NCI-H1092 treated with DMSO at 0.1 percent for 48 hours (cell line): ENCODE results near the gene PNPLA7.
"Not testable (repeated sequence)": the region's sequence is repeated elsewhere in the genome, so short reads cannot be mapped to it uniquely, and the experiment has no call there.

Experiments
- DNase-seq: peaks from one replicate; lab custom pipeline; 2025; lab: John Stamatoyannopoulos, UW

PNPLA7 gene

DNA sequence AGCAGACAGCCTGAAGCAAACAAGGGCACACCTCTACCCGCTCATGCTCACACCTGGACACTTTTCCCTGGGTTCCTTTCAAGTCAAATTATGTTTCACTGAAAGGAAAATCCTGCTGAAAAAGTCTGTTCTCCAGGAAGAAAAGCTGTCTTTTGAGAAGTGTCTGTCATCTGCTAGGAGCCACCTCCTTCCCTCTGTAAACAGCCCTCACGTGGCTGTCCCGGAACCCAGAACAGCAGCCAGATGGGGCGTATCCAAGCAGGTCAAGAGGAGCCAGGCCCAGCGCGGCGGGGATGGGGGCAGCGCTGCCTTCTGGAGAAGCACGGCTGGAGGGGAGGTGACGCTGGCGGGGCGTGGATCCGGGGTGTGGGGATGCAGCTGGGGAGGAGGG, at the start of gene PNPLA7:
Gene PNPLA7 (minus strand): TSS at position 172 of the 391 bp plus-strand sequence. CDS start 205 bp downstream, outside the sequence.
- DNase-seq: peak; percentile 84

DNA sequence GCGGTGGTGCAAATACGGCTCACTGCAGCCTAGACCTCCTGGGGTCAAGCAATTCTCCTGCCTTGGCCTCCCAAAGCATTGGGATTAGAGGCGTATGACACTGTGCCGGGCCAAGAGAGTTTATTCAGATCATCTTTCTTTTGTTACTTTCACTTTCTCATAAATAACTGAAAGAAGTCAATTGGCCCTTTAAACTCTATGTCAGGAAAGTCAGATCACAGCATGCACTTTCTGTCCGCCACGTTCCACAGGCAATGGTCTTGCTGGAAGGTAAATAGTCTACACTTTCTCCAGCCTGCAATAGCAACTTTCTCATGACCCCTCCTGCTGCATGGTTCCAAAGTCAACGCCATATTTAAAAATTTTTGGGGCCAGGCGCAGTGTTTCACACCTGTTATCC, 48.7 kb upstream of the PNPLA7 start:
- DNase-seq: no peak

DNA sequence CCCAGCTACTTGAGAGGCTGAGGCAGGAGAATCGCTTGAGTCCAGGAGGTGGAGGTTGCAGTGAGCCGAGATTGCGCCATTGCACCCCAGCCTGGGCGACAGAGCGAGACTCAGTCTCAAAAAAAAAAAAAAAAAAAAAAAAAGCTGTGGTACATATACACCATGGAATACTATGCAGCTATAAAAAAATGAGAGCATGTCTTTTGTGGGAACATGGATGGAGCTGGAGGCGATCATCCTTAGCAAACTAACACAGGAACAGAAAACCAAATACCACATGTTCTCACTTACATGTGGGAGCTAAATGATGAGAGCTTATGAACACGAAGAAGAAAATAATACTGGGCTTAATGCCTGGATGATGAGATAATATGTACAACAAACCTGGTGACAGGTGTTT, 46.4 kb upstream of the PNPLA7 start:
- not testable (repeated sequence) for DNase-seq

DNA sequence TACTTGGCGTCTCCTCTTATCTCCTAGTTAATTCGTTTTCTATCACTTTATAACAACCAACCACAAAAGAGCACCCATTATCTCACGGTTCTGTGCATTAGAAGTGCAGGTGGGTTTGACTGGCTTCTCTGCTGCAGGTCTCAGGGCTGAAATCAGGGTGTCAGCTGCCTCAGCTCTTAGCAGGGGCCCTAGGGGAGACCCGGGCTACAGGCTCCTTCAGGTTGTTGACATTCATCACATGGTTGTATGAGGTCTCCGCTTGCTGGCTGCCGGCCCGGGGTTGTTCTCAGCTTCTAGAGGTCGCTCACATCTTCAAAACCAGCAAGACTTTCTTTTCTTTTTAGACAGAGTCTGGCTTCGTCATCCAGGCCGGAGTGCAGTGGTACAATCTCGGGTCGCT, 43.0 kb upstream of the PNPLA7 start:
- DNase-seq: no peak

DNA sequence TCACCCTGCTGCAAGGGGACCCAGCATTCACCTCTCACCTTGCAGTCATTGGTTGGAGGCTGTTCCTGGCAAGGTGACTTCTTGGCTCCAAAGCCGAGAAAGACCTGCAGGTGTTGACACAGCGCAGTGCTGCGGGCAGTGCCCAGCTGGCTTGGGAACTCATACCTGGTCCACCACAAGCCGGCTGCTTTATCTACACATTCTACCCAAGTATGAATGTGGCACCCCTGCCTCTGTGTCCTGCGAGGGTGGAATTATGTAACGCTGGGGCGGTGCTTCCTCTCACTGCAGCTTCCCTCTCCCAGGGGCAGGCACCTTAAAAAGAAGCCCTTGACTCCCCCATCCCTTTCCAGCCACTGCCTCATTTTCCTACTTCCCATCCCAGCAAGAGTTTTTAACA, 42.6 kb upstream of the PNPLA7 start:
- DNase-seq: no peak

DNA sequence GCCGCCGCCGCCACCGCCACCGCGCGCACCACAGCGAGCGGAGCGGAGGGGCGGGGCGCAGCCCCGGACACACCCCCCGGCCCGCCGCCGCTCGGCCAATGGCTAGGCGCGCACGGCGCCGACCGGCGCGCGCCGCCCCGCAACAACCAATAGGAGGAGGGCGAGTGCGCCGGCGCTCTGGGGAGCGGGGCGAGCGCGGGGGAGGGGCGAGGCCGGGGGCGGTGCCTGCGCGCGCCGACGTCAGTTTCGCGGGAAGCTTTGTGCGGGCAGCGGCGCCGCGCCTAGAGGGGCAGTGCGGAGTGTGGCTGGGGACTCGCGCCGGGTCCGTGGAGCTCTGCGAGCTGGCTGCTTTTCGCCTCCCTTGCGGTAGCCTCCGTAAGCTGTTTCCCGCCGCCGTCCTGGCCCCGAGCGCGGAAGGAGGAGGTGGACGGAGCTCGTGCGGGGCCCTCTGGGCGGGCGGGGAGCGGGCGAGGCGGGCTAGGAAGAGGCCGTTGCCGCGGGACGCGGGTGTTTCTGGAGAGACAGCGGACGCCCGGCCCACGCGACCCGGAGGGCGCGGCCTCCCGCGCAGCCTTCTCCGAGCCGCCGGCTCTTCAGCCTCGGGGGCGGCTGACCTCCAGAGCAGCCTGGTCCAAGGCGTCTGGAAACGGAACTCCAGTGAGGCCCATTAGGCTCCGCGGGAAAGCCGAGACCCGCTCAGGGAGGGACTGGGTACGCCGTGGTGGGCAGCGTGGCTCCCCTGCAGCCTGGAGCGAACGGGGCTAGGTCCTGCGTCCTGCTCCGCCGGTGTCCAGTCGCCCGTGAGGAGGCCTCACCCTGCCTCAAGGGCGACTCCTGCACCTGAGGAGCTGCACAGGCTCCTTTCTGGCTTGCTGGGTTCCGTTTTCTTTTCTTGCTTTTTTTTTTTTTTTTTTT, 40.5 kb upstream of the PNPLA7 start, which contains the start of gene ZMYND19:
Gene ZMYND19 (minus strand): TSS at position 44 of the 915 bp plus-strand sequence. CDS start 249 bp downstream, outside the sequence.
- peak; percentile 89 for DNase-seq

DNA sequence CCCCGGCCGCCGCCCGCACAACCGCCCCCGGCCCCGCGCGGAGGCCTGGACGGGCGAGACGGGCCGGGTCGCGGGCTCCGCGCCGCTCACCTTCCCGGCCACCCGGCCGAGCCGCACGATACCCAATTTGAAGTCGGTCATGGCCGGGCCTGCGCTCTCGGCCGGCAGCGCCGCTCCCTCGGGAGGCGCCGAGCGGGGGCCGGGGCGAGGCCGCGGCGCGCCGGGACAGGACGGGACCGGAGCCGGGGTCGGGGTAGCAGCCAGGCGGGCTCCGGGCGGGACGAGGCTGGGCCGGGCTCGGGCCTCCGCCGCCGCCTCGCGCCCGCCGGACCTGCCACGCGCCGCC, 39.9 kb upstream of the PNPLA7 start:
- no peak for DNase-seq

DNA sequence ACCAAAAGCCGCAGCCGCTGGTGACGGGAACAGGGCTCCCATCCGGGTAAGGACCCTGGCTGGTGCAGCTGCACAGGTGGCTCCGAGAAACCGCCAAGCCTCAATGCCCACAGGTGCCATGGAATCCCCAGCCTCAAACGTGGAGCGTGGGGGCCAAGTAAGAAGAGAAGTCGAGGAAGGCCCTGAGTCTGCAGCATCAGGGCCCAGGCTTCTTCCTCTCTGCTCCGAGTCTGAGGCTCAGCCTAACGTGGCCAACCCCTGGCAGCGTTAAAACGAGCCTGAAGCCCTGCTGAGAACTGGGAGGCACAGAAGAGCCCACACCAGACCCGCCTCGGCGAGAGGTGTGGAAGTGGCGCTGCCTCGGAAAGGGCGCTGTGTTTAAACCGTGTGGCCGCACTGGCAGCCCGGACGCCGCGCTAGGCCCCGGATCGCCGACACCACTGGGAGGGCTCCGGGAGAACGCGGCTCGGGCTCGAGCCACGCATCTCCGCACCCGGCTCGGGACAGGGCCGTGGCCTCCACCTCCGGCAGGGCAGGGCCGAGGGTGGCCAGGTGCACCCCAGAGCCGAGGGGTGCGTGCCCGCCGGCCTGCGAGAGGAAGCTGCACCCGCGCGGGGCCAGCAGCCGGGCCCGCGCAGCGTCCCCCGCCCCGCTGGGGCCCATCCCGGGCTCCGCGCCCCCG, 39.4 kb upstream of the PNPLA7 start:
- no peak for DNase-seq

DNA sequence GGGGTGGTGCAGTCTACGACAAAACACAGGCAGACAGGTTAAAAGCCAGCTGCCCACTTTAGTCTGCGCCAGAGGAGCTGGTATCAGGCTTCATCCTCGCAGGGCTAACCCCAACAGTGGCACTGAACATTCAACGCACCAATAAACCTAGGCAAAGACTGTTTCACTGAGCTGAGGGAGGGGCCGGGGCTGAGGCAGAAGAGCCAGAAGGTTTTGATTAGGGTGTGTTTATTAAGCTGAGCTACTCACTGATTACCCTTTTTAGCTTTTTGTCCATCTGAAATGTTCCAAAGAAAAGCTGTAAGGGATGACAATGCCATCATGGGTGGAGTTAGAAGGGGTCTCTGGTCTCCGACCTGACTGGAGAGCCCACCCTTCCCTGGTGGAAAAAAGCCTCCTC, 38.7 kb upstream of the PNPLA7 start:
- DNase-seq: no peak

DNA sequence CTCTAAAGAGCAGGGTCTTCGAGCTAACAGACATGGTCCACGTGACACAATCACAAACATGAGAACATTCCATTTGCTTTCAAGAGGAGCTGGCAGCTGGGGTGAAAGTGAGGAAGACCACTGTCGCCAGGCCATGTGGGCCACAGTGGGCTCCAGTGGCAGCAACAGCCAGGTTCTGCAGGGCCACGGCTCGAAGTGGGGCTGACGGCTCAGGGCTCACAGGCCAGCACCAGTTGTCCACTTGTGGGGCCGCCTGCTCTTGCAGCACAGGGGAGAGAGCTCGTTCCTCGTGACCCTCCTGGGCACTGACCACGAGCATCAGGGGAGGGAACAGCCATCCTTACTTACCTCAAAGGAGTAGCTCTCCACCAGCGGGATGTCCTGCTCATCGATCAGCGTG, 38.1 kb upstream of the PNPLA7 start:
- DNase-seq: no peak

DNA sequence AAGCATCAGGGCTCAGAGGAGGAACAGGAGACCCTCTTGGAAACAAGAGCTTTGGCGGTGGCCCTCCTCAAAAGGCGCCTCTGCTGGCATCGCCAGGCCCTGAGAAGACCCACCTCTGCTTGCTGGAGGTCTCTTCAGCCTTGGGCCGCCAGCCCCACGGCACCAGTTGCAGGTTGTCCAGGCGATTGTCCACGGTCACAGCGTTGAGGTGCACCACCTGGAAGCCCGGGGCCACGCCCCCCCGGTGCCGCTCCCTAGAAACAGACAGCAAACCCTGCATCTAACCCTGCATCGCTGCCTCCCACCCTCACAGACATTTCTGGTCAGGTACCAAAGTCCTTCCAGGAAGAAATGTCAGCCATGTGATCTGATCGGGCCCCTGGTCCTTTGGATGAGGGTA, 36.7 kb upstream of the PNPLA7 start:
- DNase-seq: no peak

DNA sequence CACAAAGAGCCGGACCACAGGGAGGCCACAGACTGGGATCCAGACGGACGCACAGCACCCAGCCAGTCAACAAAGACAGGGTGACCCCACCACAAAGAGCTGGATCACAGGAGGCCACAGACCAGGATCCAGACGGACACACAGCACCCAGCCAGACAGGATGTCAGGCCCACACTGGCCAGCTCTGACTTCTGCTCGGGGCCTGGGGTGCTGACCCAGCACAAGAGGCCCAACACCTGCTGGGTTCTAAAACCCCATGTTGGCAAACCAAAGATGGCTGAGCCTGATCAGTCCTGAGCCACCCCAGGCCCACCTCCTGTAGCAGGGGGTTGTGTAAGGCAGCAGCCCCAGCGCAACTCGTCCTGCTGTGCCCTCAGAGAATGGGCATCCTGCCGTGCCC, 33.8 kb upstream of the PNPLA7 start:
- no peak for DNase-seq

DNA sequence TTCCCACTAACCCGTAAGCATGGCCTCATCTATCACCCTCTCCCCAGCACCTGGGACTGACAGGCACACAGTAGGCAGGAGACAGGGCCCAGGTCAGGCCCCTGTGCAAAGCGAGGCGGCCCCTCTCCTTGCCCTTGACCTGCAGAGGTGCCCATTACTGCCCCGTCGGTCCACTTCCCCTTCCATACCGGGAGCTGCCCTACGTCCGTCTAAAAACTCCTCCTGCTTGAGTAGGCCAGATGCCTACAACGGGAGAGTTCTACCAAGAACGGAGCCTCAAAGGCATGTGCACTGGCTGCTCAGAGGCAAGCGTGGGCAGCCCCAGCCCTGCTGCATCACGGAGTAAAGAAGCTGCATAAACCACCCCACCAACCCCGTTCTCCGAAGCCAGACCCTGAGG, 33.1 kb upstream of the PNPLA7 start:
- DNase-seq: no peak

DNA sequence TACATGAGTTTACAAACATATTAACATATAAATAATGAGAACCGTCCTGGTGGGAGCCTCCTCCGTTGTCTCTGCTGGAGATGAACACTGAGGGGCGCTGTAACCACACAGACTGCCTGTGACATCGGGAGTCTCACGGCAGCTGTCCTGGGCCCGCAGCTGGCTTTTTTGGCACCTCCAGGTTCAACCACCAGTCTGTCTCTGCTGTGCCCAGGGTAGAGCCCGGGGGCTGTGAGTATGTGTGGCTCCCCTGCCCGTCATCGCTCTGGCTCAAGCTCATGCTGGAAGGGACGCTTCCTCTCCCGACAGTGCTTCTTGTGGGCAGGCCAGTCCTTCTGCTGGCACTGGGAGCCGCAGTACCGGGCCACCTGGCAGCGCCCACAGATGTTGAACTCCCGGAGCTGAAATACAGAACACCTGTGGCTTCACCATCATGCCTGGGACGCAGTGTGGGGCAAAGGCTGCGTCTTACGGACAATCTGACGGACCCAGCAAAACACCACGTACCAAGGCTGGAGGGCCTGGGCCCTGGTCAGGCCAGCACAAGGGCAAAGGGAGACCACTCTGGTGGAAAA, 32.2 kb upstream of the PNPLA7 start:
- DNase-seq: no peak

DNA sequence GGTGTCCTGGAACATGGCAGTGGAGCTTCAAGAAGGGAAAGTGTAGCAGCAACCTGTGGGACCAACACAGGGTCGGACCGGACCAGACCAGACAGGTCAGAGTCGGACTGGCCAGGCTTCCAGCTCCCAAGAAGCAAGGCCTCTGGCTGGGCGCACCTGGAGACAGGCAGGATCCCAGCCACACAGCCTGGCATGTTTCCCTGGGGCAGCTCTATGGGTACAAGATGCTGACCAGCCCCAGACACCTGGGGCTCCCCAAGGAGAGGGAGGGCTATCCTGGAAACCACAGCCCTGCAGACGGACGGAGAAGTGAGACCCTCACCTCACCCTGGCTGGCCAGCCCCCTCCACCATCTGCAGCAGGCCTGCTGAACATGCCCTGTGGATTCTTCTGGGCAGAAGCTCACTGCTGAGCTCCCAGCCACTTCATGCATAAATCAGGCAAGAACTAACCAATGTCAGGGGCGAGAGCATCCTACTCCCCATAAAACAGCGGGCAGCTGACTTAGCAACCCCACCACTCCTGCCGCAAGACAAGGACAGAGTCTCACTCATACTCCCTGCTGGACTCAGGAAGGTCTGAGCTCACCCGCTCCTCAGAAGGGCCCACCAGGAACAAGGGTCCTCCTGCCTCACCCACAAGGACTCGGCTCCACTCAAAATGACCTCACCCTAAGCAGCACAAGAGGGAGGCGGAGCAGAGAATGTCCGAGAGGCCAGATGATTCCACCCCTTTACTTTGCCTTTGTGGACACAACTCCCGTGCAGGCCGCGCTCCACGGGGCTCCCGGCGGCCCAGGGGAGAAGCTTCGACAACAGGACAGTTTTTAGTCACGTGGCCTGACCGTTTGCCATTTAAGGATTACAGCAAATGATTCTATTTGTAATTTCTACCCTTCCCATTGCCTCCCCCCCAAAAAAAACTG, 31.4 kb upstream of the PNPLA7 start:
- no peak for DNase-seq

DNA sequence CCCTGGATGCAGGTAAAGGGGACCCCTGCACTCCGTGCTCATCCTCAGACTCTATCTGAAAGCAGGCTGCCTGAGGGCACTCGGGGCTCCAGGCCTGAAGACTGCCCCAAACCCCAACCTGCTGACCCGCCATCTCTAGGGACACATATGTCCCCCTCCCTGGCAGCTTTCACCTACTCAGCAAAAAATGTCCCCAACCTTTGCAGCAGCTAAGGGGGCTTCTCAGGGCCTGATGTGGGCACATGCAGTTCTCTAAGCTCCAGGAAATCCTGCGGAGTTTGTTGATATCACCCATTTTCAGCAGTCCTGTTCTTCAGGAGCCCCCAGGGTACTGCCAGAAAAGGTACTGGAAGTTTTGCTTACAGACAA, 30.7 kb upstream of the PNPLA7 start:
- no peak for DNase-seq

DNA sequence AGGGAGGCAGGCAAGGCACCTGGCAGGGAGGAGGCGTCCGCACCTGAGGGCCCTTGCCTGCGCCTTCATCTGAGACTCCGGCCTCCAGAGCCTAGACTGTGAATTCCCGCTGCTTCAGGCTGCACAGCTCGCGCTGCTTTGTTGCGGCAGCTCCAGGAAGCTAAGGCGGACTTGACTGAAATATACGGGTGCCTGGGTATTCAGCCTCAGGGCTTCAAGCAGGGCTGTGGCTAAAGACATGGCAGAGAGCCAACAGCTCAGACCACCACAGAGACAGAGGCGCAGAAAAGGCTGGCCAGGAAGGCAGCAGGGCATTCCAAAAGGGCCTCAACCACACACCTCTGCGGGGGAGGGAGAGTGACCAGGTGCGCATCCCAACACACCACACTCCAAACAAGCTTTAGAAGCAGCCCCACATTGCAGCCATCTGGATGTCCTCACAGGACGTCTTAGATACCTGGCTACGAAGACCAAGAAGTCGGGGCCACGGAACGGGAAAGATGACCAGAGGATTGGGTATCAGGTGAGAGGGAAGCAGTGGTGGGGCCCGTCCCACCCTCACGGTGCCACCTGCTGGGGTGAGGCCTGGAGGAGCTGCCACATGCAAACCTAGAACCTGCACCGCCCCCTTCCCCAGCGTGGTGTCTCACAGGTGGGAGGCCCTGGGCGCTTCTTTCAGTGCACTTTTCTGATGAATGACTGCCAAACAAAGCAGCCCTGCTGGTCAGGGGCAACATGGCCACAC, 30.2 kb upstream of the PNPLA7 start:
- DNase-seq: no peak

DNA sequence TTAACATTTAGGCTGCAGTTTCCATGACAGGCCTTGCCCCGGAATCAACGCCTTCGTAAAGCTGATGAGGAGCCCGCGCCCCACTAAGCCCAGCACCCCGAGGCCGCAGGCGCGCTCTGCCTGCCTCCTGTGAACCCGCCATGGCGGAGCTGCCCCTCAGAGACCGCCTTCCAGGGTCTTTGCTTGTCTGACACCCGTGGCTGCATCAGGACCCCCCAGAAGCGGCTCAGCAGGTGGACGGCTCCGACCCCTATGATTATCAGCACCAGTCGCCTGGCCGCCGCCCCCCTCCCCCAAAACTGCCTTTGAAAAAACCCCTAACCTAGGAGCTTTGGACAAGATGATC, 29.0 kb upstream of the PNPLA7 start:
- no peak for DNase-seq

DNA sequence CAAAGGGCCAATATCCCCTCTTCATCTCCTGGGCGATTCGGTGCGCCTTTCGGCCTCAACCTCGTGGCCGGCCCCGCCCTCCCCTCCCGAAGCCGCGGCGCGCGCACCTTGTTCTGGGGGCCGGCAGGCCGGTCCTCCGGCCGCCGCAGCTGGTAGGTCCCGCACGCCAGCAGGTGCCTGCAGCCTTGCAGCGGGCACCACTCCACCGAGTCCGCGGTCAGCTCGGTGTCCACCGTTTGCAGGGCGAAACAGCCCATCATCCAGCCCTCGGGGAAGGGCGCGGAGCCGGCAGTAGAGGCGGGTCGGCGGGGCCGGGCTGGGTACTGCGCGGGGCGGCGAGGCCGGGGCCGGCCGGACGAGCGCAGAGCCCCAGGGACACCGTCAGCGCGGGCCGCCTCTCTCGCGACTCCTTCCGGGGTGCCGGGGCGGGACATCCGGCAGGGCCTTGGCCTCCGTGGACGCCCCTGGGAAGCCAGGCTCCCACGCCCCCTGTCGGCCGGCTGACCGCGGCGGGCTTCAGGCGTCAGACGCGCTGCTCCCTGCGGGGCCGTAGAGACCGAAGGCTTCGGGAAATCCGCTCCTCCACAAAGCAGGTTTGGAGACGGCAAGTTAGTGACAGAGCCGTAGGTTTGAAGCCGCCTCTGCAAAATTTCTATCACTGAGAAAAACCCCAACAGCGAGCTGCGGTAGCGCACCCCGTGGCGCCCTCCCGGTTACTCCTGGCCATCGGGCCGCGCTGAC, 28.5 kb upstream of the PNPLA7 start, which contains the start of gene DPH7:
Gene DPH7 (minus strand): TSS at position 408 of the 741 bp plus-strand sequence. CDS start 148 bp downstream, at position 260.
- DNase-seq: peak; percentile 87

DNA sequence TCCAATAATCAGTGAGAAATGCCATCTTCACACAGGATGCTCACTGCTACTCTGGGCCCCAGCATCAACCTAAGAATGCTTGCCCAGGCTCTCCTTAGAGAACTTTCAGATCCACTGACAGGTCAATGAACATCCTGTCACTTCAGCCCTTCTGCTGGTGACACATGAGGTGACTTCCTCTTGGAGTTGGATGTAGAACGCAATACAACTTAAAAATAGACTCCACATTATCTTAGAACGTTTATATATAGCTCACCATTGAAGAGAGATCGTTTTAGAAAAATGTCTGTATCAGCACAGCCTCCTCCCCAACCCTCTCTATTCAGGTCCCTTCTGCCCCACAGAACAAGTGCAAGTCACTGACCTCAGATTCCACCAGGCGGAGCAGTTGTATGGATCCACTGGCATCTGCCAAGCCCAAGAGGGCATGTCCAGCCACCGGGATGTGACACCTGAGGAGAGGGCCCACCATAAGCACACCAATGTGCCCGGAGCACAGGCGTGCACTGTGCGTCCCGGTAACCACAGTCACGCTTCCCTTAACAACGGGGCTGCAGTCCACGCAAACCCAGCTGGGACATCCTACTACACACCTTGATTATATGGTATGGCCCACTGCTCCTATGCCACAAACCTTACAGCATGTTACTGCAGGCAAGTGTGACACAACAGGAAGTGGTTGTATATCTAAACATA, 25.7 kb upstream of the PNPLA7 start:
- DNase-seq: no peak
